Inflammatory macrophage (primary cell): ENCODE results near the gene B4GALT1.
A peak's percentile ranks its signal among the peaks of the same experiment; 100 is the strongest.

Experiments
- DNase-seq, 2 donors: peaks; one replicate each; pipeline ENCODE4 v3.0.0-alpha.2; 2020 to 2022
- total RNA-seq, 18 experiments: gene quantifications; one replicate each; lab custom pipeline; 2026; ENCODE audit warnings: mixed read lengths in 6 of 18, inconsistent platforms in 2 of 18; lab: John Stamatoyannopoulos, UW

B4GALT1 gene
- total RNA-seq: 43.7 to 715 (median 162) reads per million in 18 experiments

GRCh38 chr9:33167084-33167971 is at the start of gene B4GALT1:
B4GALT1 (minus strand) TSS chr9:33167336; CDS start chr9:33167169, 167 bp downstream.
- DNase-seq: peak; percentile 92 to 95

GRCh38 chr9:33211695-33212393 is 44.7 kb upstream of the B4GALT1 start:
- DNase-seq: no peak

- no peak for DNase-seq
These were observed 43.0 kb upstream of the B4GALT1 start for GRCh38 chr9:33210006-33210715.

DNA sequence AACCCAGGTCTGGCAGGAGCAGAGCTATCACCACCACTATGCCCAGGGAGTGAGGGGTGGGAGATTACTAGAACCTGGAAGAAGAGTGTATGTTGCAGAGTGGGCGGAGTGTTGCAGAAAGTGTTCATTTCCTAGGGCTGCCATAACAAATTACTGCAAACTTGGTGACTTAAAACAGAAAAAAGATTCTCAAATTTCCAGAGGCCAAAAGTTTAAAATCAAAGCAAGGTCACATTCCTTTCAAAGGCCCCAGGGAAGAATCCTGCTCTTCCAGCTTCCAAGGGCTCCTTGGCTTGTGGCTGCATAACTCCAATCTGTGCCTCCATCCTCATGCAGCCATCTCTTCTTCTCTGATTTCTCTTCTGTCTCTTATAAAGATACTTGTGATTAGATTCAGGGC is 42.3 kb upstream of the B4GALT1 start:
- no peak for DNase-seq

- DNase-seq: peak in 1 of 2 donors; percentile 17
These were observed 35.5 kb upstream of the B4GALT1 start for GRCh38 chr9:33202552-33203201.

GRCh38 chr9:33202018-33202417 is 34.9 kb upstream of the B4GALT1 start:
- no peak for DNase-seq

GRCh38 chr9:33198165-33198564 is 31.0 kb upstream of the B4GALT1 start:
- DNase-seq: no peak

GRCh38 chr9:33197279-33198152 is 30.4 kb upstream of the B4GALT1 start:
- DNase-seq: no peak

DNA sequence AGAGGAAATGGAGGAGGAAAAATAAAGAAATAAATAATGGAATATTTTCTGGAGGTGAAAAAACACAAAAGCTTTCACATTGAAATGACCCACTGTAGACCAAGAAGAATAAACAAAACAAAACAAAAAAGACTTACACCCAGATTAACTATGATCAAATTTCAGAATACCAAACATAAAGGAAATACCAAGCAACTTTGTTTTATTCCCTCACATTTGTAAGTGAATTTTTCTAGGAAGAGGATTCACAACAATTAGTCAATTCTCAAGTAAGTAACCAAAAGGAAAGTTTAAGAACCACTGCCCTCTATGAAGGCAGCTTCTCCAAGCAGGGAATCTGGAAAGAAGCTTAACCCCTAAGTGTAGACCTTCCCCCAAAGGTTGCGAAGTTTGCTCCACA is 29.6 kb upstream of the B4GALT1 start:
- DNase-seq: no peak

DNA sequence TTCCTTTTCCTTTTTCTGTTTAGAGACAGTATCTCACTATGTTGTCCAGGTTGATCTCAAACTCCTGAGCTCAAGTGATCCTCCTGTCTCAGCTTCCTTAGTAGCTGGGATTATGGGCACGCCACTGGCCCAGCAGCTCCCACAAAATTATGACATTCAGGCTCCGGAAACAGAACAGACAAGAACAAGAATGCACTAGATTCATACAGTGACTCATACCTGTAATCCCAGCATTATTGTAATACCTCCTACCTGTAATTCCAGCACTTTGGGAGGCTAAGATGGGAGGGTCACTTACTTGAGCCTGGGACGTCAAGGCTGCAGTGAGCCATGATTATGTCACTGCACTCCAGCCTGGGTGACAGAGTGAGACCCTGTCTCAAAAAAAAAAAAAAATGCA is 26.7 kb upstream of the B4GALT1 start:
- no peak for DNase-seq

DNA sequence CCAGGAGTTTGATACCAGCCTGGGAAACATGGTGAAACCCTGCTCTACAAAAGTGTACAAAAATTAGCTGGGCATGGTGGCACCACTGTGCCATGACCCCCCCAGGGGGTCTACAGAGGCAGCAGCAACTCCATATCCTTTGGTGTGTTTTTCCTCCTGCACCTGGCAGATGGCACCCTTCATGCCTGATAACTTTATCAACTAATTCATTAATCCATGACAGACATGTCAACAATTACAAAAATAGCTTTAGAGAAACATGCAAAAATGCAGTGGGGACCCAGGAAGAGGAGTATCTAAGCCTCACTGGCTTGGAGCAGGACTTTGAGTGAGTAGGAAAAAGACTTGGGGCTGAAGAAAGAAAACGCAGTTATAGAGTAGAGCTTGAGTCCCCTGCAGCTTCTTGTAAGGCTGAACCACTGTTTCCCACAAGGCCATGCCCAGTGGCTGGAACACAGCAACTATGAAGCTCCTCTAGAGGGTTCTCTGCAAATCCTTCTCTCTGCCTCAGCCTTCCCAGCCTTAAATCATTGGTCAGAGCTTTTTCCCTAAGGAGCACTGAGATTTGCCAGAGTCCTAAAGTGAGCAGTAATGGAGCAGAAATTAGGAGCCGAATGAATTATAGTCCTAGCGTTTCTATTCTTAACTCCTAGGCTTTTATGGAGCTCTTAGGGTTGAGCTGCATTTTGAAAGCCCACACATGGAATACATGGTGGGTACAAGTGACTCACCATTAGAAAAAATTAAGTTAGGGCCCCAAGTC is 25.5 kb upstream of the B4GALT1 start:
- no peak for DNase-seq

DNA sequence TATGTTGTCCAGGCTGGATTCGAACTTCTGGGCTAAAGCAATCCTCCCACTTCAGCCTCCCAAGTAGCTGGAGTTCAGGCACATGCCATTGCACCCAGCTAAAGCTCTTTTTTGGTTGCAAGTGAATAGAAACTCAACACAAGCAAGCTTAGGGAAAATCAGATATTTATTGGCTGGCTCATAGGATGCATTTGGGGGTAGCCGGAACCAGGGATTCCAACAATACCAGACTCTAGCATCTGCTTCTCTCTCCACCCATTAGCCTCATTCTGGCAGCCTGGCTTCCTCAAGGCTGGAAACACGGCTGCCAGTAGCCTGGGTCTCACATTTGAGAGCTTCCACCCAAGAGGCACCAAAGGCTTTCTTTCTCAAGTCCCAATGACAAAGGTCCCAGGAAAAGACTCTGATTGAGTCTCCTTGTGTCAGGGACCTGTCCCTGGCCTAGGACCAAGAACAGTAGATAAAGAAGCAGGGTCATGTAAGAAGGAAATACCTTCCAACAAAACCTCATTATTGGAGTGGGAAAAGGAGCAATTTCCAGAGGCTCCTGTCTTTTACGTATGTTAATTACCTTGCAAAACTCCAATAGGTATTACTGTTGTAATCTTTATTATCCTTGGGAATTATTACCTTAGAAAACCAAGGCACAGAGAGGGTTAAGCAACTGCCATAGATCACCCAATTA is 23.0 kb upstream of the B4GALT1 start:
- DNase-seq: no peak

- DNase-seq: no peak
These were observed 22.2 kb upstream of the B4GALT1 start for GRCh38 chr9:33189331-33189791.

- DNase-seq: no peak
These were observed 21.6 kb upstream of the B4GALT1 start for GRCh38 chr9:33188711-33189110.

DNA sequence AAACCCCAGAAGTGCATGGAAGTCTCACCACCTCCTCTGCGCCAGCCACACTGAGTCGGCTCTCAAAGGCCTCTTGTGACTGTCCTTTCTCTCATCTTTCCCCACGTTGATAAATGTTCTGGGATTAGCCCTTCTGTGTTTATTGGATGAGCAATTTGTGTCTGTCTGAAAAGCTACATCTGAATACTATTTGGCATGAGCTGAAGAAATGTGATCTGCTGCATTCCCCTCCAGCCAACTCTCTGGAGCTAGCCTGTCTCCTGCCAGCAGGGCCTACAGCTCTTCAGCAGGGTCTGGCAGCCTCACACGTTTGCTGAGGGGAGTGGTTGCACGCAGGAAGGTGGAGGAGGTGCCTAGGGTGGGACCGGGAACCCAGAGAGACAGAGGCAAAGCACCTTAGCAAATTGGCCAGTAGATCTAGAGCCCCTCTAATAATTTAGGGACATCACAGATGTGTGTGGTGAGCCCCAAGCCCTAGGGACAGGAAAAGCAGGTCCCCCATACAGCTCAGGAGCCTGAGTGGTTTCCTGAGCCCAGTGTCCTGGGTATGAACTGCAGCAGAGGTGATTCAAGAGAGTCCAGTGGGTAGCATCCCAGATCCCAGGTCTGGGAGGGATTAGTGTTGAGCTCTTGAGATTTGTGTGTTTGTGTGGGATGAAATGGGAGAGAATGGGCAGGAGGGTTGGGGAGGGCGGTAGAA is 20.5 kb upstream of the B4GALT1 start:
- no peak for DNase-seq

- DNase-seq: peak; percentile 13 to 23
These were observed 19.5 kb upstream of the B4GALT1 start for GRCh38 chr9:33186457-33187168.

DNA sequence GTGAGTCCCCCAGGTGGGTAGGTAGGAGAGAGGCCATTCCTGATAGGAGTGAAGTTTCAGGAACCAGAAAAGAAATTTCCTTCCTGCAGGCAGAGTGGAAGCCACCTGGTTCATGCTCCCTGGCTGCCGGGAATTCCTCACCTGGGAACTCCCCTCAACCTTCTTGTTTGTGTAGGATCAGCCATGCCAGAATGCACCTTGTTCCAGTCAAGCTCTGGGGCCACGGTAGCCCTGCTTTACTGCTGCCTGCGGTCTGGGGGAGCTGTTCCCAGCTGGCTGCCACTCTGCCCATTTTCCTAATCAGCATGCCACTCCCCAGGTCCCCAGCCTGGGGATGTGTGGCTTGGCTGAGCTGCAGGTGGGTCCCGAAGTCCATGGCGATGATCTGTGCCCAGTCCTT is 18.7 kb upstream of the B4GALT1 start:
- DNase-seq: no peak

GRCh38 chr9:33185406-33185805 is 18.3 kb upstream of the B4GALT1 start:
- no peak for DNase-seq

DNA sequence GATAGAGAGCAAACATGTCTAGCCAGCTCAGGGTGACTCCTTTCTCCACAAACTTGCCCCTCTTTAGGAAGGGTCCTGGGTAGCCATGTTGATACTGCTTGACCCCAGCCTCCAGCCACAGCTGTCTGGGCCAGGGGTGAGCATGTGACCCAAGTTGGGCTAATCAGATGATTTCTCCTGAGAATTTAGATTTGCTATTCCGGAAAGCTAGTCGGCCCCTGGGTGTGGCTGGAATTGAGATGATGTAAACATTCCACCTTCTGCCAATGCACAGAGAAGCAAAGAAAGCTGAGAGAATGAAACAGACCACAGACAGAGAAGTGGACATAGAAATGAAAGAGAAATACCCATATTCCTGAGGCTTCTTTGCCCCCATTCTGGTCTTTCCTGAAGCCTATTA is 17.8 kb upstream of the B4GALT1 start:
- no peak for DNase-seq
